ENCODE results near the gene AMY1A.
"Not testable (repeated sequence)": the region's sequence is repeated elsewhere in the genome, so short reads cannot be mapped to it uniquely, and the experiment has no call there.

- not testable (repeated sequence) for TF ChIP-seq HOXA7 (CRISPR knock-in tag; IDR thresholded peaks at IDR 0.05; ENCODE audit: borderline replicate concordance); ZNF223 (tag by site-specific recombination; IDR thresholded peaks at IDR 0.05); CTCF (tag by site-specific recombination; IDR thresholded peaks at IDR 0.05); SP2 (tag by site-specific recombination; IDR thresholded peaks at IDR 0.05); ZNF362 (tag by site-specific recombination; IDR thresholded peaks at IDR 0.05); ZNF530 (tag by site-specific recombination; IDR thresholded peaks at IDR 0.05; ENCODE audit: low read depth)
Observed at GRCh38 chr1:103707670-103708069, 52.1 kb downstream of the AMY1A start.

All from HEK293 (cell line).